Smooth muscle cell (in vitro differentiated cells): ENCODE measurements around the gene MAP2K2. TPM values are rescaled to one million over a fixed set of nuclear protein-coding genes. Genes with fewer than 3 reads are reported as not detected.

Experiments
- DNase-seq: peaks from one replicate; lab custom pipeline; 2025; ENCODE audit not compliant: unreplicated experiment; lab: John Stamatoyannopoulos, UW
- H2AFZ ChIP-seq: fragments of 200-600 bp; sonication (generic); 2 replicates; pipeline ENCODE4 v1.6.0; 2016; ENCODE audit warnings: antibody characterized with exemption, low read depth, mild to moderate bottlenecking
- H3F3A ChIP-seq: fragments of 200-600 bp; sonication (generic); 2 replicates; pipeline ENCODE4 v1.6.0; 2017; ENCODE audit warnings: antibody characterized with exemption, low read depth
- H3K27ac ChIP-seq: fragments of 200-600 bp; sonication (generic); 2 replicates; pipeline ENCODE4 v1.5.1; 2016; ENCODE audit warnings: low read depth, mild to moderate bottlenecking
- H3K27me3 ChIP-seq: fragments of 200-600 bp; sonication (generic); 2 replicates; pipeline ENCODE4 v1.6.1; 2016; ENCODE audit warnings: low read depth, mild to moderate bottlenecking
- H3K36me3 ChIP-seq: fragments of 200-600 bp; sonication (generic); 2 replicates; pipeline ENCODE4 v1.5.1; 2016; ENCODE audit warnings: low read depth
- H3K4me1 ChIP-seq: fragments of 200-600 bp; sonication (generic); 2 replicates; pipeline ENCODE4 v1.5.1; 2016; ENCODE audit warnings: low read depth
- H3K4me2 ChIP-seq: fragments of 200-600 bp; sonication (generic); 2 replicates; pipeline ENCODE4 v1.6.0; 2016; ENCODE audit warnings: mild to moderate bottlenecking
- H3K4me3 ChIP-seq: fragments of 200-600 bp; sonication (generic); 2 replicates; pipeline ENCODE4 v1.5.1; 2016; ENCODE audit warnings: mild to moderate bottlenecking
- H3K79me2 ChIP-seq: fragments of 200-600 bp; sonication (generic); 2 replicates; pipeline ENCODE4 v1.6.0; 2016; ENCODE audit warnings: low read depth, mild to moderate bottlenecking
- H3K9ac ChIP-seq: fragments of 200-600 bp; sonication (generic); 2 replicates; pipeline ENCODE4 v1.6.0; 2016; ENCODE audit warnings: low read depth
- H3K9me3 ChIP-seq: fragments of 200-600 bp; sonication (generic); replicated peaks from 2 replicates; pipeline ENCODE4 v1.5.1; 2016; ENCODE audit warnings: low read depth
- H4K20me1 ChIP-seq: fragments of 200-600 bp; sonication (generic); 2 replicates; pipeline ENCODE4 v1.6.0; 2016; ENCODE audit warnings: low read depth
- WGBS: methylation state at CpG from one replicate; pipeline ENCODE4 v1.1.7; 2016; ENCODE audit warnings: low lambda C conversion rate; 5-methylcytosine and 5-hydroxymethylcytosine counted together
- polyA plus RNA-seq: library from polyadenylated mRNA; unstranded; fragments of >200 nt; fragmentation: Nextera tagmentation; extraction: Ambion mirVana; gene quantifications from 2 replicates; pipeline ENCODE4 v1.2.1, GENCODE V29; 2016
- total RNA-seq: library from RNA; depleted of rRNA; stranded (reverse); fragments of >200 nt; gene quantifications from 2 replicates; pipeline ENCODE4 v1.2.3, GENCODE V29; 2014
- TF ChIP-seq, protein P1 (sequence below): fragments of 200-600 bp; sonication (generic); IDR thresholded peaks from 2 replicates; pipeline ENCODE4 v1.5.1; 2017; ENCODE audit warnings: borderline replicate concordance, mild to moderate bottlenecking, antibody characterized with exemption; ENCODE audit not compliant: insufficient read depth, poor library complexity, severe bottlenecking

MAP2K2 gene
- total and polyA plus RNA-seq, 2 experiments from 2014 or later, result 79.1 to 193 TPM

- Histone ChIP-seq H3K4me1 (no peaks in the 10 kb centered on the region), H3K27me3 (no peaks in the 10 kb centered on the region), H3K79me2 (peaks cover 13% of the 10 kb centered on the region), H3K4me2 (no peak overlapping the region), H3K9ac (no peak overlapping the region), H3K4me3 (no peak overlapping the region), H3K27ac (no peak overlapping the region), H4K20me1 (peaks cover 70% of the 10 kb centered on the region), H2AFZ (no peak overlapping the region), H3F3A (no peaks in the 10 kb centered on the region), H3K36me3 (no peaks in the 10 kb centered on the region), H3K9me3 (no peaks in the 10 kb centered on the region)
- TF ChIP-seq, protein P1, sequence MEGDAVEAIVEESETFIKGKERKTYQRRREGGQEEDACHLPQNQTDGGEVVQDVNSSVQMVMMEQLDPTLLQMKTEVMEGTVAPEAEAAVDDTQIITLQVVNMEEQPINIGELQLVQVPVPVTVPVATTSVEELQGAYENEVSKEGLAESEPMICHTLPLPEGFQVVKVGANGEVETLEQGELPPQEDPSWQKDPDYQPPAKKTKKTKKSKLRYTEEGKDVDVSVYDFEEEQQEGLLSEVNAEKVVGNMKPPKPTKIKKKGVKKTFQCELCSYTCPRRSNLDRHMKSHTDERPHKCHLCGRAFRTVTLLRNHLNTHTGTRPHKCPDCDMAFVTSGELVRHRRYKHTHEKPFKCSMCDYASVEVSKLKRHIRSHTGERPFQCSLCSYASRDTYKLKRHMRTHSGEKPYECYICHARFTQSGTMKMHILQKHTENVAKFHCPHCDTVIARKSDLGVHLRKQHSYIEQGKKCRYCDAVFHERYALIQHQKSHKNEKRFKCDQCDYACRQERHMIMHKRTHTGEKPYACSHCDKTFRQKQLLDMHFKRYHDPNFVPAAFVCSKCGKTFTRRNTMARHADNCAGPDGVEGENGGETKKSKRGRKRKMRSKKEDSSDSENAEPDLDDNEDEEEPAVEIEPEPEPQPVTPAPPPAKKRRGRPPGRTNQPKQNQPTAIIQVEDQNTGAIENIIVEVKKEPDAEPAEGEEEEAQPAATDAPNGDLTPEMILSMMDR, result no peak
- WGBS, result 96% methylated on average over 27 of the region's 27 CpGs
- no peak for DNase-seq
Observed at GRCh38 chr19:4115050-4115817, 8.7 kb downstream of the MAP2K2 start.

- Histone ChIP-seq H3K27me3 (no peaks in the 10 kb centered on the region), H3K9me3 (no peaks in the 10 kb centered on the region), H3K27ac (no peak overlapping the region), H3K9ac (no peak overlapping the region), H2AFZ (no peak overlapping the region), H3K36me3 (no peaks in the 10 kb centered on the region), H3K4me2 (no peak overlapping the region), H3K79me2 (peaks cover 9% of the 10 kb centered on the region), H3K4me1 (no peaks in the 10 kb centered on the region), H3F3A (no peaks in the 10 kb centered on the region), H4K20me1 (peaks cover 59% of the 10 kb centered on the region), H3K4me3 (no peak overlapping the region)
- DNase-seq, result no peak
- WGBS, result 94% methylated on average over 19 of the region's 19 CpGs
- TF ChIP-seq, protein P1, result no peak
Observed at GRCh38 chr19:4114181-4114580, 9.7 kb downstream of the MAP2K2 start.

- WGBS, result 91% methylated on average over 18 of the region's 22 CpGs
- H4K20me1 ChIP-seq, result peaks cover 53% of the 10 kb centered on the region
- no peak overlapping the region for H3K27ac ChIP-seq
Observed at GRCh38 chr19:4113398-4114088, 10.4 kb downstream of the MAP2K2 start.

More at GRCh38 chr19:4113398-4114088, 10.4 kb downstream of the MAP2K2 start:
- Histone ChIP-seq H3K9ac (no peak overlapping the region), H3K4me1 (no peaks in the 10 kb centered on the region), H3K27me3 (no peaks in the 10 kb centered on the region), H3K4me2 (no peak overlapping the region), H3K79me2 (peaks cover 2% of the 10 kb centered on the region), H3F3A (no peaks in the 10 kb centered on the region), H3K9me3 (no peaks in the 10 kb centered on the region), H2AFZ (no peak overlapping the region), H3K36me3 (no peaks in the 10 kb centered on the region), H3K4me3 (no peak overlapping the region)
- TF ChIP-seq, protein P1, result no peak
- no peak for DNase-seq
